Activated CD4-positive, alpha-beta T cell treated with anti-CD3 and anti-CD28 coated beads, Interleukin-2, amount 50 U/mL, for 24 hours (primary cell): ENCODE measurements around the gene TTC33.
"Not testable (repeated sequence)": the region's sequence is repeated elsewhere in the genome, so short reads cannot be mapped to it uniquely, and the experiment has no call there.

Experiments used
- DNase-seq, 2 donors: peaks; one replicate each; pipeline ENCODE4 v3.0.0-alpha.2; 2020; ENCODE audit warnings: low read depth in 1 of 2, low spot score in 1 of 2

TTC33 gene

DNA sequence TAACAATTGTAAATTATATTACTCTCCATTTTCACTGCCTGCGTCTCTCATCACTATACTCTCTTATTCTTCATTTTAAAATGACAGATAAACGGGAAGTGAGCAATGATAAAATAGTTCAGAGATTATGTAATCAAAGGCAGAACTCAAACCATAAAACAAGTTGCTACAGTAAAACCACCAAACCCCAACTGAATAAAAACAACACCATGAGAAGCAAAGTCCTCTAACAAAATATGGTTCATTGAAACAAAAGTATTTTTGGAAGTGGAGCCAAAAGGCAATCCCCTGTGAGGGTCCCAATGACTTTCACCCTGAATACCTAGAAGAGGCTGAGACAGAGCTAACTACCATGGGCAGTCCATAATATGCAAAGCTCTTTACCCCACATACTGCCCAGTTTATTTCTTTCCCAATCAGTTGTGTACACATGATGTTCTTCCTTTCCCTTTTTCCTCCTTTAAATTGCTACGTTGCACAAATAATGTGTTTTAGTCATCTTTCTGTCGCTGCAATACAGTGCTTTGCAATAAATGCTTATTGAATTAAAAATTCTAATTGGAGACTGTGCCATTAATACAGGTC is 140.1 kb downstream of the TTC33 start:
- no peak for DNase-seq

DNA sequence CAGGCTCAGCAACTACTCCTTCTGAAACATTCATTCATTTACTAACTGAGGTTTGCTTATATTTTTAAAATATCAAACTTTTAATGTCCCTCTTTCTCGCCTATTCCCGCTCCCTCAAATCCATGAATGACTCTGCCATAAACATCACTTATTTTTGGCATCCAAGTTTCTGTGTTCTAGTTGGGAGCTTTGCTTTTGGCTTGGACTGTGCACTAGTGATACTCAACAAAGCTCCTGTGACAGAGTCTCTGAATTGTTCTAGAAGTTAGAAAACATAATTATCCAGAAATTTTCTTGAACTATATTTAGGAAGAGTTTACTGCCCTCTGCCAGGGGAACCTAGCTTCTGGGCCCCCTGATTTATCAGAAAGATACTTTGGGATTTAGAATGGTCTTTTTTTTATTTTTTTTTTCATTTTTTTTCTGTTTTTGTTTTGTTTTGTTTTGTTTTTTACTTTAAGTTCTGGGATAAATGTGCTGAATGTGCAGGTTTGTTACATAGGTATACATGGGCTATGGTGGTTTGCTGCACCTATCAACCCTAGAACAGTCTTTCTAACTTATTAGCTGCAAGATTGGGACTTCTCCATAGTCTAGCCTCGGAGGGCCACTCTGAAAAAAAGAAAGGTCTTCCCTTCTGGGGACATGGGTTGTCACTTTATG is 140.7 kb downstream of the TTC33 start:
- DNase-seq: no peak

DNA sequence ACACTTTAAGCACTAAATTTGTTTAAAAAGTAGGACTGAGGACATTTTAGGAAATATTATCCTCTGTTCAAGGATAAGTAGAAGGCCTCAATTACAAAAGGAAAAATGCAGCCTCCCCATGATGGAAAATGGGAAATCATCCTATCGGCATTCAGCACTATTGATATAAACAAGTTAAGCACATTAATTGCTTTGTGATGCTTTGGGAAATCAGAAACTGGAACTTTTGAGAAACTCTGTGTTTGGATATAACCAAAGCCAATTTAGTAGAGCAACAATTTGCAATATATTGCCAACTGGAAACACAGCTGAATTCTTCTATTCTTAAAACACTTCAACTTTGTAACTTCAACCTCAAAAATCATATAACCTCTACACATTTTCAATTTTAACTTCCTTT is 141.3 kb downstream of the TTC33 start:
- DNase-seq: no peak

GRCh38 chr5:40607202-40607601 is 148.6 kb downstream of the TTC33 start:
- no peak for DNase-seq

GRCh38 chr5:40606077-40606765 is 149.5 kb downstream of the TTC33 start:
- DNase-seq: no peak

DNA sequence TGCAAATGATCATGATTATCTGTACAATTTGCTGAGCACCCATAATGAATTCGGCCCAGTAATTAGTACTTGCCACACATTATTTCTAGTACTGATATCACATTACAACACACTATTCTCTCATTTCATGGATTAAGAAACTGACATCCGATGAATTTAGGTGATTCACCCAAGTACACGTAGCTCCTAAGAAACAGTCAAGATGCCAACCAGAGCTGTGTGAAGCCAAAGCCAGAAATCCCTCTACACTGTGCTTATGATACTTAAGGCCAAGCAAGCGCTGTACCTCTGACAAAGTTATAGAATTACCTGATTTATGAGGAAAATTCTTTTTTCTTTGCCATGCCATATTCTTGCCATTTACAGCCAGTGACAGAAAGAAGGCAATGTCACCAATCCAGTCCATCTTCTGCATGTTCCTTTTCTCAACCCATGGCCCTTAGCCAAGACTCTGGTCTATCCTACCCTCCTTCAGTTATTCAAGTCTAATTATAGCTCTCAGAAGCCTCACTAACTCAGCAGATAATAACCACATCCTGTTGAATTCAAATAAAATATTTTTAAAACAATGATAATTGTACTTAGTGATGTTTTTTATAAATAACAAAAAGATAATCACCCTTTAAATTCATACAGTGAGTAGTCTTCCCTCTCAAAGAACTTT is 150.3 kb downstream of the TTC33 start:
- no peak for DNase-seq

- no peak for DNase-seq
Observed at GRCh38 chr5:40603378-40603777, 152.4 kb downstream of the TTC33 start.

DNA sequence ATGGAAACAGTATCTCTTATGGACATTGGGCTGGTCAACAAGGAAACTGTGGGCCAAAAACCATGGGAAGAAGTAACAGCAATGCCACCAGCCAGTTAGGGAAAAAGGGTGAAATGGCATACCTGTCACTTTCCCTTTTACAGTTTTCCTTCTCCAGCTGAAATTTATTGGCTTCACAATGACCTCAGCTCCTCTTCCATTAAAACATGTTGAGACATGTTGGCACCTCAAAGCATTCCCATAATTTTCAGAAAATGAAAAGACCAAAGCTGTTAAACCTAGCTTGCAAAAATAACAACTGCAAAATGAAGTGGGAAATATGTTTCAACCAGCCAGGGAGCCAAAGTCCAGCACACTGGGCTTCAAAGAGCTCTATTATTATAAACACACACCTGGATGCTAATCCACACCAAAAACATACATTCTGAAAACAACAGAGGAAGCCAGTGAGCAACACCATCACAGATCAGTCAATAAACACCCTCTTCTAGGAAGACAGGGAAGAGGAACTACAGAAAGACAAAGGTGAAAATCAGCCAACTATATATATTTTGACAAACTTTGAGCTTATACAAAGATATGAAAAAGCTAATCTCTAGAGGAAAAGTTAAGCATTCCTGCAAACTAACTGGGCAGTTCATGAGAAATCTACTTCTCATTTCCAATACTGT is 154.4 kb downstream of the TTC33 start:
- DNase-seq: no peak

DNA sequence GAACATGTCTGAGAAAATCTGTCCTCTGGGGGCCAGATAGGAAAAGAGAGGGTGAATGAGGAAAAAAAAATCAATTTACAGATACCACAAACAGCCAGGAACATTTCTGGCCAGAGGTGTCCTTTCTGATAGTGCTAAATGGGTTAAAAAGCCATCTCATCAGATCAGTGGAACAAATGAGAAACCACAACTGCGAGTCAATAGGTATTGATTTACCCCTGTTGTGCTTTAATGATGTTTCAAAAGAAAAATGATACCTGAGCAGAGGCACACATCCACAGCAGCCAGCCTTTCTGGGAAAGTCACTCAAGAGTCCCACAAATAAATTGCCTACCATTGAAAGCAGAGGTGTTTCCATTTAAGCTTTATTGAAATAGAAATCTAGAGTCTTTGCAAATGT is 155.4 kb downstream of the TTC33 start:
- DNase-seq: no peak

DNA sequence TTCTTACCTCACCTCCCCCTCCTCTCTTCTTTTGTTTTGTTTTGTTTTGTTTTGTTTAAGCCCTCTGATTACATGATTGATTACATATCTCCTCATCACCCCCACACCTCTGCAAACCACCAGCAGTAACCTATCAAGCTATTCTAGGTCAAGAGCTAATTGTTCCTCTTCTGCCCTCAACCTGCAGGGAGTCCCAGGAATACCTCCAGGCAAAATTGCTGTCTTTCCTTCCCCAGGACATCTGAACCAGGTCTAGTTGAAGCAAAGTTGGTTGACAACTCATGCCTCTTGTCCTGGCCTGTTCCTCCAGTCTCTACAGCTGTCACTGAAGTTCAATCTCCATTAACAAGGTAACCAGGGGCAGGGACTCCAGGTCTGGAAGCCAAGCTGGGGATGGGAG is 156.1 kb downstream of the TTC33 start:
- no peak for DNase-seq

DNA sequence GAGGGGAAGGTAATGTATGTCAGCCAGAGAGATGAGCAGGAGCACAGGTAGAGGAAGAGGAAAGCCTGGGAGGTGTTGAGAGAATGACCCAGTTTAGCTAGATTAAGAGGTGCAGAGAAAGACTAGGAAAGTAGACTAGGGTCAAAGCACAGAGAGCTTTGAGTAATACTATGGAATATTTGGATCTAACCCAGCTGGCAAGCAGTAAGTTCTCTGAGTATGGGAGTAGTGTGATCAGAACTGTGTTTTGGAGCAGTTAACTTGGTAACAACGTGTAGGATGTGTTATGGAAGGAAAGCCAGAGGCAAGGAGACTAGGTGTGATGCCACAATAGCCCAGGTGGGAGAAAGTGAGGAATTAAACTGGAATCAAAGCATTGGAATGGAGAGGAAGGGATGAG is 160.9 kb downstream of the TTC33 start:
- no peak for DNase-seq

- DNase-seq: not testable (repeated sequence)
Observed at GRCh38 chr5:40591727-40592396, 163.9 kb downstream of the TTC33 start.

GRCh38 chr5:40587376-40587775 is 168.4 kb downstream of the TTC33 start:
- no peak for DNase-seq

GRCh38 chr5:40585537-40586267 is 170.1 kb downstream of the TTC33 start:
- no peak for DNase-seq

DNA sequence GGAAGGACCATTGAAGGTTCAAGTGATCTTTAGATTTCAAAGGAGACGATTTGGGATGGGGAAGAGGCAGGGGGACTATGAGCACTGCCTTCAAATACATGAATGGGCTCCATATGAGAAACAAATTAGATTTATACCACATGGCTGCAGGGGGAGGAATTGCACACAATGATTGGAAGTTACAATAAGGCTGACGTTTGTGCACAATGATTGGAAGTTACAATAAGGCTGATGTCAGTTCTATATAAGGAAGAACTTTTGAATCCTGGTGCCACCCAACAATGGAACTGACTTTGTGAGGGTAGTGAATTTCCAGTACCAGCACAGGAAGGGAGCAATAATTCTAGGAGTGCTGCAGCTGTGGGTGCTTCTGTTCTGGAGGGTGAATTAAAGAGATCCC is 171.7 kb downstream of the TTC33 start:
- DNase-seq: no peak

DNA sequence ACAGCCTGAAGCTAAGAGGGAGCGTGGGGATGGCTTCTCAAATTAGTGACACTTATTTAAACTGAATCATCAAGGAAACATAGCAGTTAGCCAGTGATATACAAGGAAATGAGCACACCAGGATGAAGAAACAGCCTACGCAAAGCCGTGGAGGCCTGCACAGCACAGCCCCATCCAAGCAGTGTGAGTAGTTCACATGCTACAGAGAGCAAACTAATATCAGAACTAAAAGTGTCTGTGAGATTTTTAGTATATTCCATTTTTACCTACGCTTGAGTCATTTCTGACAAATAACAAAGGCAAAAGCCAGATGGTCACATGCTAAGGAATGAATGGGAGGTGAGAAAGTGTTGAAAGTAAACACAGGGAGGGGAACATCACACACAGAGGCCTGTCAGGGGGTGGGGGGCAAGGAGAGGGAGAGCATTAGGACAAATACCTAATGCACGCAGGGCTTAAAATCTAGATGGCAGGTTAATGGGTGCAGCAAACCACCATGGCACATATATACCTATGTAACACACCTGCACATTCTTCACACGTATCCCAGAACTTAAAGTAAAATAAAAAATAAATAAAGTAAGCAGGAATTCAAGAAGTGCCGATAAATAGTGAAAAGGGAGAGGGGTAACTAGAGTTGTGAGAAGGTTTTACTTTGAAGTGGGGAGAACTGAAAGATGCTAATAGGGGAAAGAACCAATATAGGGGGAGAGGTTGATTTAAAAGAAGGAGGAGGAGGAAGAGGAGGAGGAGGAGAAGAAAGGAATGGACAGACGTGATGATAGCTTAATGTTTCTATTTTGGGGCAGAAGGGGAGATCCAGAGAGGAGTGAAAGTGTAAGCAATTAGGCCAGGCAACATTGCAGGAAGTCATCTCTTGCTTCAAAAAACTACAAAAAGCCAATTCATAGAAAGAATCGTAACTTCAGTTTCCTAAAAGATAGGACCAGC is 177.0 kb downstream of the TTC33 start:
- DNase-seq: peak; percentile 10 to 54

DNA sequence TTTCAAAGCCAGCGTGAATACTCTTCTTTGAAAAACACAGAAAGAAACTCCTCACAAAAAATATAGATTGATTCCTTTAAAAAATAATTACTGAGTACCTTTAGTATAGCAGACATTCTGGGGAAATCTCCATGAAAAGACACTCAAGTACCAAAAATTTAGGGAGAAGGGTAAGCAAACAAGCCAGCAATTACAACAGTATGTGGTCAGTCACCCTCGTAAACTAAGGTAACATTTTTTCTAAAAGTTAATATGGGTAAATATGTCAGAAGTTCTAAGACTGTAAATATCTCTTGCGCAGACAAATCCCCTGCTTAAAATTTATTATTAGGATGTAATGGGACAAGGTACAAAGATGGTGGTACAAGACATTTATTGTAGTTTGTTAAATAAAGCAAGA is 178.0 kb downstream of the TTC33 start:
- DNase-seq: no peak

DNA sequence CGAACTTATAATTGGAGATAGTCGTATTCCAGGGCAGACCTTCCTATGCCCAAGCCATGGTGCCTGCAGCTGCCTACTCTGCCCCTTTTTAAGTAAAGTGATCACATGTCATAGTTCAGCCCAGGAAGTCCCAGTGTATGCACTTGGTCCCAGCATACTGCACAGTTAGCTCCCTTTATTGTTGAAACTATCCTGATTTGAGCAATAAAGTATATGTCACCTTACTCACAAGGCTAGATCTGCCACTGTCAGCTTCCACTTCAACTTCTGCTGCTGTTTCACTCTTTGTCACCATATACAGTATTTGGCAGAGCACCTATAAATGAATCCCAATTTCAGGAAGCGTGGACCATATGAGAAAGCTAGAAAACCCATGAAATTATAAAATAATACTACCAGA is 179.8 kb downstream of the TTC33 start:
- no peak for DNase-seq

GRCh38 chr5:40575411-40575810 is 180.3 kb downstream of the TTC33 start:
- DNase-seq: no peak
